ENCODE data around the gene SPATA7.

Gene SPATA7

GRCh38 chr14:88411039-88411438 lies 25.6 kb downstream of the SPATA7 start:
- no peak for DNase-seq

GRCh38 chr14:88417594-88417993 lies 32.1 kb downstream of the SPATA7 start:
- no peak for DNase-seq

- no peak for DNase-seq
These were observed 34.7 kb downstream of the SPATA7 start for GRCh38 chr14:88420187-88420586.

GRCh38 chr14:88421286-88421685 lies 35.8 kb downstream of the SPATA7 start:
- no peak for DNase-seq

GRCh38 chr14:88422047-88422446 lies 36.6 kb downstream of the SPATA7 start:
- DNase-seq, result no peak

DNA sequence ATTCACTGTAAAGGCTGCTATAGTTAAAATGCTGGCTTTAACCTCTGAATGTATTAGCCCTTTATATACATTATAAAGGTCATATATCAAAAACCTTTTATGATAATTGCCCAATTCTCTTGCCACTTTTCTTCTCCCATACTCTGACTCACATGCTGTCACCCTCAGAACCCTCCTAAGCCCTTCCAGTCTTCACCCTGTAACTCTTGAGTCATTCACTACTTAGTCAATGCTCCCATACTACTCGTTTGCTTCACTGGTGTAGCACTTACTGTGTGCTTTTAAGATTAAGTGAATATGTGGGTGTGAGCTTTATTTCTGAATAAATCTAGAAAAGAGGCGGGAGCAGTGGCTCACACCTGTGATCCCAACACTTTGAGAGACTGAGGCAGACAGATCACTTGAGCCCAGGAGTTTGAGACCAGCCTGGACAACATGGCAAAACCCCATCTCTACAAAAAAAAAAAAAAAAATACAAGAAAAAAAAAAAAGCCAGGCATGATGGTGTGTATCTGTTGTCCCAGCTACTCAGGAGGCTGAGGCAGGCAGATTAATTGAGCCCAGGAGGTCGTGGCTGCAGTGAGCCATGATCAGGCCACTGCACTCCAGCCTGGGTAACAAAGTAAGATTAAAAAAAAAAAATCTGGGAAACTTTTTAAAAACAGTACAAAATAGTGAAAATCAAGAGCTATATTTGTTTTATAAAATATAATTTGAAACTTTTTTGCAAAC lies 37.6 kb downstream of the SPATA7 start:
- peak in 2 of 56 donors; percentile 12 to 39 for DNase-seq

GRCh38 chr14:88424573-88424972 lies 39.1 kb downstream of the SPATA7 start:
- no peak for DNase-seq

- DNase-seq, result no peak
These were observed 40.8 kb downstream of the SPATA7 start for GRCh38 chr14:88426271-88426670.

GRCh38 chr14:88430976-88431375 lies 45.5 kb downstream of the SPATA7 start:
- DNase-seq, result no peak

DNA sequence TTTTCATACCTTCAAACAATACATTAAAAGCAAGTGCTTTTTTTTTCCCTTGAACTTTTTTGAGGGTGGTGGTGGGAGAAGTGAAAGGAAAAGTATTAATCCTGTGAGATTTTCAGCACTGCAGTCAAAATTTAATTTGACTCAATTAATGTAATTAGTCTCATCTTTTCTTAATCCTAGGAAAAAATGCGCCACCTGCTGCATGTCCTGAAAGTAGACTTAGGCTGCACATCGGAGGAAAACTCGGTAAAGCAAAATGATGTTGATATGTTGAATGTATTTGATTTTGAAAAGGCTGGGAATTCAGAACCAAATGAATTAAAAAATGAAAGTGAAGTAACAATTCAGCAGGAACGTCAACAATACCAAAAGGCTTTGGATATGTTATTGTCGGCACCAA lies 52.2 kb downstream of the SPATA7 start:
- DNase-seq, result peak in 1 of 56 donors; percentile 5

GRCh38 chr14:88439088-88439487 lies 53.6 kb downstream of the SPATA7 start:
- DNase-seq, result no peak

- DNase-seq, result no peak
These were observed 66.8 kb downstream of the SPATA7 start for GRCh38 chr14:88452231-88452630.

GRCh38 chr14:88454886-88455285 lies 69.4 kb downstream of the SPATA7 start:
- DNase-seq, result no peak

GRCh38 chr14:88463318-88463717 lies 77.9 kb downstream of the SPATA7 start:
- no peak for DNase-seq

GRCh38 chr14:88468406-88468805 lies 82.9 kb downstream of the SPATA7 start:
- DNase-seq, result no peak

- no peak for DNase-seq
These were observed 85.3 kb downstream of the SPATA7 start for GRCh38 chr14:88470542-88471440.

DNA sequence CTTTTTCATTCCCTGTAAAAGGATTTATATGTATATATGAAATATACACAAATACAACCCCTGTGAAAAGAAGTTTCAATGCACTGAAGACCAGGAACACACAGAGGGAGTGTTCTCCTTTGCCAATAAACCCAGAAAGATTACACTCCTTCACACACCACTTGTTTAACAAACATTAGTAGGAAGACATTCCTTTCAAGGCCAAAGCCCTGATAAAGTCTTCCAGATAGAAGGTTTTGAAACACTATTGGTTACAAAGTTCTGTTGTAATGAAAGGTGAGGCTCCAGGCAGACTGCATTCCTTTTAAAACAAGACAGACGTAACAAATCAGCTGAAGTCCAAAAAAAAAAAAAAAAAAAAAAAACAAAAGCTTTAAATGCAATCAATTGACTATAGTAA lies 88.3 kb downstream of the SPATA7 start:
- DNase-seq, result no peak

DNA sequence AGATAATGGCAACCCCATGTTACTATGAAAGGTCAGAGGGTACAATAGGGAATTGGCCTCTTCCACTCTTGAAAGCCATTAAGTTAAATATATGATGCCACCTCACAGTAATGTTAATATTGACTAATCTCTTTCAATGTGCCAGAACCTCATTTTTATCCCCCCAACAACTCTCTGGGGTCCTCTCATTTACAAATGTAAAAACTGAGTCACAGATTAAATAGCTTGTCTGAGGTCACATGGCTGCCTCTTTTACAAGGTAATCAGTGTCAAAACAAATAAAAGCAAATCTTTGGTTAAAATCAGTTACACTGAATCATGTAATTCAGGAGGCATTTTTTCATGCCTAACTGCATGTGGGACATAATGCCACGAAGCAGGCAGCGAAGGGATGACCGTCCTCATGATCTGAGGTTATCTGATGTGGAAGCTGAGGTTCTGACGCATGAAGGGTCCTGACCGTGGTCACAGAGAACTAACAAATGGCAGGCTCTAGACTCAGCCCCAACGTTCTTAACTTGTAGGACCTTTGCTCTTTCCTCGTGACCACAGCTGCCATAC lies 90.8 kb downstream of the SPATA7 start:
- no peak for DNase-seq

DNA sequence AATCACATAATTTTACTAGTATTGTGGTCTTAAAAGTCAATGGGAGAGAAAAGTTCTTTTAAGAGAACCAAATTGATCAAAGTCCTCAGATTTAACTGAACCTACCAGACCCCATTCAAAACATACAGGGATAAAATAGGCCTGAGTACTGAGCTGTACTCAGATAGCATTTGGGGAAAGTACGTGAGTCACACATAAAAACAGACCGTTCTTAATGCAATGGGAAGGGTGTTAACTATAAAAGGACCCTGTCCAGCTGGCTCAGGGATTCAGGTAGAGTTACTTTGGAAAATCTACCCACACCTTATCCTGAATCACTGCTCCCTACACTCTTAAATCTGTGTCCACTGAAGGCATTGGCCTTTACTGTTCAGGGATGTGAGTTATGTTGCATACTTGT lies 91.4 kb downstream of the SPATA7 start:
- no peak for DNase-seq

DNA sequence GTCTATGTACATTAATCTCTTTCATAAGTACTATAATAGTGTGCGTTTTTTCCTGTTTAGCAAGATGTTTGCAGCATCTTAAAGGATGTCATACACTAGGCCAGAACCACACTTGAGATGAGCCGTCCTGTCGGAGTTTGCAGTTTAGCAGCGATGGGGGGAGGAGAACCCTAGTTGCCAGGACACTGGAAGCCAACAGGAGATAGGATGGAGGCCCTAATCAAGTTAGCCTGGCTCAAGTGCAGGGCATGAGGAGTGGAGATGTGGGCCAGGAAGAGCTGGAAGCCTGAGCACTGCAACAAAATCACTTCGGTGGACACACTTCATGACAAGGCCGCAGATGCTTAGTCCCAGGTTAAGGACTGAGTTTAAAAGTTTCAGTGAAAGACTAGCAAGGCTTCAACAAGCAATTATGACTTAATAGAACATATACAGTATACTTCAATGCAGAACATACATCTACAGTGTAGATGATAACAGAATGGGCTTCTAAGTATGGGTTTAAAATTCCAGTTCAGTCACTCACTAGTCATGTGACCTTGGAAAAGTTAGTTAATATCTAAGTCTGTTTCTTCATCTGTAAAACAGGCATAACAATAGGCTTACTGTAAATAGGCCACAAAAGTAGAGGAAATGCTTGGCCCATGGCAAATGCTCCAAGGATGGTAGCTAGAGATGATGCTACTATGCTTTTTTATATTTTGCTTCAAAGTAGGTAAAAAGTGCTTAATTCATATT lies 92.2 kb downstream of the SPATA7 start:
- no peak for DNase-seq

DNA sequence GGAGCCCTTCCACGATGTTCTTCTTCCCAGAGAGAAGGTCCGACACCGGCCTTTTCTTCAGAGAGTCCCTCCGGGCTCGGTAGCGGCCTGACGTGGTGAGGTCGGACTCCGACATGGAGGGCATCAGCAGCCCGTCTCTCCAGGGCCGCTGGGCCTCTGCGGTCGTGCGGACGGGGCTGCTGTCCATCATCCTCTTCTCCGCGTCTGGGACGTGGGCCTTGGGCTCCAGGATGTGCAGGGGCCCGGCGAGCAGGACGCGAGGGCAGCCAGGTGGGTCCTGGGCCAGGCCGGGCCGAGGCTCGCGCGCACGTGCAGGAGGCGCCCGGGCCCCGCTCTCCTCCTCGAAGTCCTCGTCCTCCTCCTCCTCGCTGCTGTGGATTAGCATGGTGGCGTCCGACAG lies 93.5 kb downstream of the SPATA7 start:
- no peak for DNase-seq

- DNase-seq, result no peak
These were observed 94.1 kb downstream of the SPATA7 start for GRCh38 chr14:88479574-88479987.
